ENCODE results near the gene OXSR1.

GRCh38 chr3:38205472-38205805 is 40.1 kb downstream of the OXSR1 start:
- TF ChIP-seq POLR2A (IDR thresholded peaks at IDR 0.05) (no peak), CTCF (IDR thresholded peaks at IDR 0.05) (no peak)
